NCI-H446 (cell line): ENCODE measurements around the gene DTWD1.
"Not testable (repeated sequence)": the region's sequence is repeated elsewhere in the genome, so short reads cannot be mapped to it uniquely, and the experiment has no call there.

Source experiments
- DNase-seq, 2 experiments: peaks; one replicate each; lab custom pipeline; 2025; lab: John Stamatoyannopoulos, UW

The DTWD1 gene, protein sequence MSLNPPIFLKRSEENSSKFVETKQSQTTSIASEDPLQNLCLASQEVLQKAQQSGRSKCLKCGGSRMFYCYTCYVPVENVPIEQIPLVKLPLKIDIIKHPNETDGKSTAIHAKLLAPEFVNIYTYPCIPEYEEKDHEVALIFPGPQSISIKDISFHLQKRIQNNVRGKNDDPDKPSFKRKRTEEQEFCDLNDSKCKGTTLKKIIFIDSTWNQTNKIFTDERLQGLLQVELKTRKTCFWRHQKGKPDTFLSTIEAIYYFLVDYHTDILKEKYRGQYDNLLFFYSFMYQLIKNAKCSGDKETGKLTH

DNA sequence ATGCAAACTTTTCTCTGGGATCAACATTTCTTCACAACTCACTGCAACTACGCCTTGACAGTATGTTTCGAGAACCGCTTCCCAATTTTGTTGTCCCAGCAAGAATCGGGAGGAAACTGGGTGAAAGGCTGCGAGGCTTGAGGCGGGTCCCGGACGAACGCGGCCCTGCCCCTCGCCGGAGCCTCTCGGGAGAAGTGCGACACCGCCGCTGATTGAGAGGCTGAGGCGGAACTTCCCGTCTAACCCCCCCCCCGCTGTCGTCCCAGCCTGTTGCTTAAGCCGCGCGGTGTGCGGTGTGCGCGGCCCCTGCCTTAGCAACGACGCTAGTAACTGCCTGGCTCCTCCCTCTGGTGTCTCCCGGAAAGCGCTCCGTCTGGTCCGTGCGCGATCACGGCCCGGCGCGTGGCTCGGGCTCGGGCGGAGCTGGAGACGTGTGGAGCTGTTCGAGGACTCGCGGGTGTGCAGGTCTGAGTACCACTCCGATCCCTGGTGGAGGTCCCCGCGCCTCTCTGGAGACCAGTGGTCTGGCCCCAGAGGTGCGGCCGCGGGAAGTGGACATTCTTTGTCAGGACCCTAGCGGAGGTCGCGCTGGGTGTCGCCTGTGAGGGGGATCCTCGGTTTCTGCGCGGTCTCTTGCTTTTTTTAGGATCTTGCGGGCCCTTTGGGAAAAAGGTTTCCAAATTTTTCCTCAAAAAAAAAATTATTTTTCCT lies at the start of gene DTWD1, which contains the start of gene FAM227B:
Gene DTWD1 (plus strand): TSS at position 391 of the 711 bp plus-strand sequence. CDS start 4,120 bp downstream, outside the sequence.
Gene FAM227B (minus strand): TSS at position 161 of the 711 bp plus-strand sequence. CDS start 5,647 bp downstream, outside the sequence.
- DNase-seq = peak; percentile 86 to 96

DNA sequence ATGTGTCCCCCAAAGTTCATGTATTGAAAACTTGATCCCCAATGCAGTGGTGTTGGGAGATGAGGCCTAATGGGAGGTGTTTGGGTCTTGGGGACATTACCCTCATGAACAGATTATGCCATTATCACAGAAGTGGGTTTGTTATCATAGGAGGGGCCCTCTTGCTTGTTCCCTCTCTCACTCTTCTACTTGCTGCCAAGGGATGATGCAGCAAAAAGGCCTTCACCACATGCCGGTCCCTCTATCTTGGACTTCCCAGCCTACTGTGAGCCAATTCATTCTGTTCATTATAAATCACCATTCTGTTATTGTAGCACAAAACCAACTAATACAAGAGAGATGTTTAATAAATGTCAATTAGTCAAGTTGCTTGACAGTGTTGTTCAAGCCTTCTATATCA lies 47.4 kb upstream of the DTWD1 start:
- no peak for DNase-seq

DNA sequence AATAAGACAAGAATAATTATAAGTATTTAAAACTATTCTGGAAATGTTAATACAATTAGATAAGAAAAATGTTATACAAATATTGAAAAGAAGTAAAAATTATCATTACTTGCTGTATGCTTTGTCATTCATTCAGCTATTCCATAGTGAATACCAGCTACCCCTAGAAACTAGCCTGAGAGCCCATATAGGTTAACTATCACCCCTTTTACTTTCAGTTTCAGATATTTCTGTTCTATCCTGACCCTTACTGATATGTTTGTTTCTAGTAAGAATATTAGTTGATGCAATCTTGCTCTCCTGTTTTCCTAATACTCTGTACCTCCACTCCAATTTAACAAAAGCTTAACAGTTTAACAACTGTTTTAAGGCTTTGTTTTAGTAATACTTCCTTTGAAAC lies 31.8 kb upstream of the DTWD1 start:
- DNase-seq = no peak

DNA sequence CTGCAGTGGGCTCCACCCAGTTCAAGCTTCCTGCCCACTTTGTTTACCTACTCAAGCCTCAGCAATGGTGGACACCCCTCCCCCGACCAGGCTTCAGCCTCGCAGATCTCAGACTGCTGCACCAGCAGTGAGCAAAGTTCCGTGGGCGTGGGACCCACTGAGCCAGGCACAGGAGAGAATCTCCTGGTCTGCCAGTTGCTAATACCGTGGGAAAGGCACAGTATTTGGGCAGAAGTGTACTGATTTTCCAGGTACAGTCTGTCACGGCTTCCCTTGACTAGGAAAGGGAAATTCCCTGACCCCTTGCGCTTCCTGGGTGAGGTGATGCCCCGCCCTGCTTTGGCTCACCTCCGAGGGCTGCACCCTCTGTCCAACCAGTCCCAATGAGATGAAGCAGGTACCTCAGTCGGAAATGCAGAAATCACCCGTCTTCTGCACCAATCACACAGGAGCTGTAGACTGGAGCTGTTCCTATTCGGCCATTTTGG lies 28.0 kb upstream of the DTWD1 start:
- not testable (repeated sequence) for DNase-seq

DNA sequence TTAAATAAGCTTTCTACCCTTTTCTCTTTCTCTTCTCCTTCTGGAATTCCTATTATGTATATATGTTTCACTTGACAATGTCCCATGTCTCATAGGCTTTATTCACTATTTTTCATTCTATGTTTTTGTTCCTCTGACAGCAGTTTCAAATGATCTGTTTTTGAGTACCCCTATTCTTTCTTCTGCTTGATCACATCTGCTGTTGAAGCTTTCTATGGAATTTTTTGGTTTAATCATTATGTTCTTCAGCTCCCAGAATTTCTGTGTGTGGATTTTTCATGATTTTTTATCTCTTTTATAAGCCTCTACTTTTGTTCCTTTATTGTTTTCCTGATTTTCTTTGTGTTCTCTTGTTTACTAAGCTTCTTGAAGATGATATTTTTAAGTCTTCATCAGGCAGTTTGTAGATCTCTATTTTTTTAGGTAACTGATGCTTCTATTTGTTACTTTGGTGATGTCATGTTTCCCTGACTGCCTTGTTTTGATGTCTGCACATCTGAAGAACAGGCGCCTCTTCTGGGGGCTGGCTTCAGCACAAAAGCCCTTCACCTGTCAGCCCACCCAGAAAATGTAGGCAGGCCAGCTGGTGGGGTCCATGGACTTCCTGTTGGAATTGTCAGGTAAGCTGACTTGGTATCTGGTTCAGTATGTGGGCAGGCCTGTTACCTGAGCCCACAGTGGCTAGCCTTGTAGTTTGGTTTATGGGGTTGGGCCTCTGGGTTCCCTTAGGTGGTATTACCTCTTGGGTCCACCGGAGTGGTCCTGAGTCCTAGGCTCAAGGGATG lies 16.0 kb upstream of the DTWD1 start:
- DNase-seq = no peak

DNA sequence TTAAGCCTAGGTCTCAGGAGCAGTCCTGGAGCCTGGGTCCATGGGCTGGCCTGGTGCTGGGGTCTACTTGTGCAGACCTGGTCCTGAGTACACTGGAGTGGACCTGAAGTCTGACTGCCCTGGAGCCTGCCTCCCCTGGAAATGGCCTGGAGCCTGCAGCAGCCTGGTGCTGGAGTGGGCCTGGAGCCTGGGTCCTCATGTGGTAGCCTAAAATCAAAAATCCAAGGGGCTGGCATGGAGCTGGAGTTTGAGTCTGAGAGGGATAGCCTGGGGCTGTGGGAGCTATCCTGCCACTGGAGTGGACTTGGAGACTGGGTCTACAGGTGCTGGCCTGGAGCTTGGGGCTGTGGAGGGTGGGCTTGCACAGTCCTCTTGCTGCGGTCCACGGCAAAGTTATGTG lies 15.3 kb upstream of the DTWD1 start:
- no peak for DNase-seq

DNA sequence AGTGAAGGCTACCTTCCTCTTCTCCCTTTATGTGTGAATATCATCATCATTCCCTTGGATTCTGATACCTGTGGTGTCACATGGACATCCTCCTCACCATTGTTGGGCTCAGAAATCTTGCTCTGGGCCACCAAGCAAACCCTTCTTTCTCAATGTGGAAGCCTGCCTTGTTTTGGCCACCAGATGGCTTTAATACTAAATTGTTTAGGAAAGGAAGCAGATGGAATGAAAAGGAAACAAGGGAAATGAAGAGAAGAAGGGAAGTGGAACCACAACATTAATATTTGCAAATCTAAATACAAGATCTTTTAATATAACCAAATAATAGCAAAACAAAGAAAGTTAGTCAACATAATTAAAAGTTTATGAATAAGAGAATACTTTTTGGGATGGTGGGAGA lies 14.3 kb upstream of the DTWD1 start:
- DNase-seq = no peak

DNA sequence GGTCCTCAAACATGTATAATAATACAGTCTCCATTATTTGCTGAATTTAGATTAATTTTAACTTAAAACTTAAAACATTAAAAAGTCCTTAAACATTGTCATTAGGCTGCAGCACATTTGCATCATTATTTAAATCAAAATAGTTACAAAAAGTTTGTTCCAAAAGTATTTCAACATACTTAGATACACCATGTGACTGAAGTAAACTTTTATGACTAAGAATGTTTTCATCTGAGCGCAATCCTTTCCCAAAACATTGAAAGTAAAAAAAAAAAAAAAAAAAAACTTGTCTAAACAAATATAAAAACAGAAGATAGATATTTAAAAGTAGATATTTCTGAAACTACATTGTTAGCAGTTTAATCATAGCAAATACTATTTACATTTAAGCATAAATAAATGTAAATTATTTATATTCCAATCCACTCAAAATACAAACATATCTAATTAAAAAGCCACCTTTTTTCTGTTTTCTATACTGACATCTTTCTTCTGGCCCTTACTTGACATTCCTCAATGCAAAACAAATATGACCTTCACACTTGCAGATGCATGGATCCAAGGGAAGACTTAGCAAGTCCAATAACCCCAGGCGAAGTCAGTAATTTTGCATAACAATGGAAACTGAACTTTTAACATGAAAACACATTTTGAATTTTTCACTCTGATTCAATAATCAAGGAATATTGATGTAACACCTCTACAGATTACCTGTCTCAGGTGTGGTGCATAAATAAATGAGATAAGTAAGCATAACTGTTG lies 10.5 kb upstream of the DTWD1 start:
- DNase-seq = no peak

DNA sequence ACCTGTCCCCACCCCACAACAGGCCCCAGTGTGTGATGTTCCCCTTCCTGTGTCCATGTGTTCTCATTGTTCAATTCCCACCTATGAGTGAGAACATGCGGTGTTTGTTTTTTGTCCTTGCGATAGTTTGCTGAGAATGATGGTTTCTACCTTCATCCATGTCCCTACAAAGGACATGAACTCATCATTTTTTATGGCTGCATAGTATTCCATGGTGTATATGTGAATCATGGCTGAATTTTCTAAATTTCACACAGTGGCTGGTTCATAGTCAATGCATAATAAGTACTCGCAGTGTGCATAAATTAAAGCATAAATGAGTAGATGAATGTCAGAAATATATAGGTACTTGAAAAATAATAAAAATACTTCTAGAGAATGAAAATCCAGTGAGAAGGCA lies 8.6 kb upstream of the DTWD1 start:
- not testable (repeated sequence) for DNase-seq

DNA sequence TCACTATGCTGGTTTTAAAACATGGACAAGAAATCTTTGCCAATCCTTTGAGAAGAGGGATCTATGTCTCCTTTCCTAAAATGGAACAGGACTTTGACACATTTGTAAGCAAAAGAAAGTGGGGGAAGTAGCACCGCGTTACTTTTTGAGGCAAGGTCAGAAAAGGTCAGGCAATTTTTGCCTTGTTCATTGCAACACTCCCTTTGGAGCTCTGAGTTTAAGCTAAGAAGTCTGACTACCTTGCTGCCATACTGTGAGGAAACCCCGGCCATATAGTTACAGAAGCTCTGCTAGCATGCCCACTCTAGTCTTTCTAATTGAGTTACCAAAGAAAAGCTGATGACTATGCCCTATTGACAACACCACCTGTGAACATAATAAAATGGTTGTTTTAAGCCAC lies 1.6 kb upstream of the DTWD1 start:
- no peak for DNase-seq

DNA sequence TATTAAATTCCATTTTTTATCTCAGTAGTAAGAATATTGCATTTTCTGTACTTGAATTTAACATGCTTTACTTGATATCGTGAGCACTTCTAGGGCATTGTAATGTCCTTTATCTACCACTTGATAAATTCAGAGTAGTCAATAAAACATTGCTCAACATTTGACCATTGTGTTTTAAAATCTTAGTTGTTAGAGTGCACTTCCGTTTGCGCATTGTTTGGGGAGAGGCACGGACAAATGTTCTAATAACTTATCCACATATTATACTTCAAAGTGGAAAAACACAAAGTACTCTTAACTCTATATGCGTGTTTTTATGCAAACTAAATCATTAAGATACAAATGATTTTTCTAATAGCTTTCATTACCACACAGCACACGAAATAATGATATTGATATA lies 649 bp upstream of the DTWD1 start:
- DNase-seq = no peak

DNA sequence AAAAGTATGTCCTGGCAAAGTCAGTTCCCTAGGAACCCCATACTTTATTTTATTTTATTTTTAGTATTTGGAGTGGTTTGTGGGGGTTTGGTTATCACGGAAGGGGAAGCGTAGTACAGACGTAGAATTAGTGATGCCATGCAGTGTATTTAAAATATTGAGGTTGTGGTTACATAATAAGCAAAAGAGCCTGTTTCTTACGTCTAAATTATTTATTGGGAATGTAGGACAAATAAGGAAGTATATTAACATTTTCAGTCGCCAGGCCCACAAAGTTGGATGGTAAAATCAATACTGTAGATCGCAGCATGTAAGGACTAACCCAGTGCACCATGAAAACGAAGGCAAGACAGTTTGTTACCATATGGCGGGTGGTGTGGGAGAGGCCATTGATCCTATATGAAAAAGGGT lies 558 bp downstream of the DTWD1 start:
- DNase-seq = no peak

DNA sequence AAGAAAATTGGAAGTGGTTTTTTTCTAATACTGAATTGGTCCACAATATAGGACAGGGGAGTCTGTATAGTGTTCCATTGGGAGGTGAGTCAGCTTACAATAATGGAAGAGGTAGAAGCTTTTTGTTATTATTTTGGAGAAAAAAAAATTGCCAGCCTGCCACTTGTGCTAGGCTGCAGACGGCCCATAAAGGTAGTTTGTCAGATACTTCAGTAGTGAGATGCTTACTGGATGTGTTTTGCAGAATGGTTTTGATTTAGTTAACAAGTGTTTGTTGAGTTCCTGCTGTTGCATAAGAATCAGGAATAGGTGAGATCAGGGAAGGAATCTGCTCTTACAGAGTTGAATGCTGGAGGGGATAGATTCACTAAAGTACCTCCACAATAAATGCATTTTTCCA lies 1.0 kb downstream of the DTWD1 start:
- DNase-seq = no peak

DNA sequence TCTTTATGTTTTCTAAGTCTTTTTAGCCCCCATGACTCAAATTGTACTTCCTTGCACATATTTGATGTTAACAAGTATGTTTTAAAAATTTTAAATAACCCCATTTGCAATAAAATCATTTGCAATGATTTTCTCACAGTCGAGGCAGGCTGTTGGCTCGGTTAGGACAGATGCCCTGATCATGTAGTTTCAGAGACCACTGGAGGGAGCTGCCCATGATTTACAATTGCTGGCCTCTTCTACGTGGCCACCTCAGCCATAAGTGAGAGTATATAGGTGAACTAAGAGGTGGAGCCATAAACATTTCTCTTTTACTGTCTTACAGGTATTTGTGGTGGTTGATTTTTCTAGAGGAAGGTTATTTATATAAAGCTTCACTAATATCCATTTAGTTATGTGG lies 1.7 kb downstream of the DTWD1 start:
- no peak for DNase-seq

DNA sequence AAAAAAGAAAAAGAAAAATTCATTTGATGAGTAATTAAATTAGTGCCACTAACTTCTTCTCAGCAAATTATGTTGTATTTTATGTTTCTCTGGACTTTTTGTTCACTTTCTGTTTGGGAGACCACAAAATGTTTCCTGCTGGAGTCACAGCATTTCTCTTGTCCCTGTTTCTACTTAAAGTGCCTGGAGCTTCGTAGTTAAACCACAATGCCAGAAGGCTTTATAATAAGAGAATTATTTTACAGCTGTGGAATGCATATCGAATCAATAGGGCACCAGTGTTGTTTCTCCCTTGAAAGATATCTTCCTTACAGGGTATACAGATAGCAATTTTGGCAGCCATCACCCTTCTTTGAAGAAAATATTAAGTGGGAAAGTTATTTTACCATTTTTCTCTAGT lies 3.2 kb downstream of the DTWD1 start:
- no peak for DNase-seq

DNA sequence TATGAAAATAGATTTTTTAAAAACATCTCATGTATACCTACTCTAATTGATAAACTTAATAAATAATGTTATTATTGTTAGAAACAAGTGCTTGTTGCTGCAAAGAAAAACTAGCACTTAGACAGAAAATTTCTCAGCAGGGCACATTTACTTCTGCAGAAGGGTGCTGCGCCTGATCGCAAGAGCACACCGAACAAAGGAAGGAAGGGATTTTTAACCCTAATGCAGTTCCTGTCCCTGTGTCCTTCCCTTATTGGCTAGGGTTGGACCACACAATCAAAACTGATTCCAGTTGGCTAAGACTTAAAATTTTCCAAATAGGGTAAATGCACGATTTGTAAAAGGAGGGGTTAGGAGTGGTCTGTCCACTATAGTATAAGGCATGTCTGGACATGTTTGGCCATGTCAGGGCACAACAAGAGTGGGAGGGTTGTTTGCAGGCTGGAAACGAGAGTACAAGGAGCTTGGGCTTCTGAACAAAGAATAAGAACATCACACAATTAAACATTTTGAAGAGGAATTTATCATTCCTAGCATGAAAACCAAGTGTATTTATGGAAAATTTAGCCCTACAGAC lies 4.7 kb downstream of the DTWD1 start:
- no peak for DNase-seq

DNA sequence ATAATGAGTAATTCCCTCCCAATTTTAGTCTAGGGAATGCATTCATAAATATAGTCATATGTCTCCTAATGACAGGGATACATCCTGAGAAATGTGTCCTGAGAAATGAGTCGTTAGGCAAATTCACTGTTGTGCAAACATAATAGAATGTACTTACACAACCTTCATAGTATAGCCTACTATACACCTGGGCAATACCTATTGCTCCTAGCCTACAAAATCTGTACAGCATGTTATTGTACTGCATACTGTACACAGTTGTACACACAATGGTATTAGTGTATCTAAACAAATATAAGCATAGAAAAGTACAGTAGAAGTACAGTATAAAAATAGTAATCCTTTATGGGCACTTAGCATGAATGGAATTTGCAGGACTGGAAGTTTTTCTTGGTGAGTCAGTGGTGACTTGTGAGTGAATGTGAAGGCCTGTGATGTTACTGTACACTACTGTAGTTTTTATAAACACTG lies 6.6 kb downstream of the DTWD1 start:
- no peak for DNase-seq

DNA sequence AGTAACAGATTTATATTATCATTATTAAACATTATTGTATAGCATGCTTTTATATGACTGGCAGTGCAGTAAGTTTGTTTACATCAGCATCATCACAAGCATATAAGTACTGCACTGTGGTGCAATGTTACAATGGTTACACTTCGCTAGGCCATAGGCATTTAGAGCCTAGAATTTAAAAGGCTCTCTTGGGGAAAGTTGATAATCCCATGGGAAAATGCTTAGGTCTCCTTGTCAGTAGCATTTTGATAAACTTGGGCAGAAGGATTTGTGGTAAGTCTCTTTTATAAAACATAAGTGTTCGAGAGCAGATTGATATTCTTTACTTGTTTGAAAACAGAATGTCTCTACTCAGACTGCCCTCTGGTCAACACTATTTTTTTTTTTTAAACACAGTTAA lies 7.5 kb downstream of the DTWD1 start:
- DNase-seq = no peak

DNA sequence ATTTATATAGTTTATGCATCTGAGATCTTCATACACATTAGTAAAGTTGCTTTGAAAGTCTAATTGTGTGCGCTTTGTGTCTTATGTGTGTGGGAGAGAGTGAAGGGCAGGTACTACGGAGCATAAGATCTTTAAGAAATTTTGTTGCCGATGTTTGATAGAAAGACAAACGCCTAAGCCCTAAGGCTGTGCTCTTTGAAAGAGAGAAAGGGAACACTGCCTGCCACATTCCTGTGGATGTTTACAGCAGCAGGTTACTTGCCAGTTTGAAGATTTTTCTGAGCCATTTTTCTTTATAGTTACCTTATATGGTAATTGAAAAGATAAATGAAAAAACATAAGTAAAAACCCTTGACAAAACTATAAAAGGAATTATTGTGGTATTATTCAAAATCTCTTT lies 17.0 kb downstream of the DTWD1 start:
- no peak for DNase-seq

DNA sequence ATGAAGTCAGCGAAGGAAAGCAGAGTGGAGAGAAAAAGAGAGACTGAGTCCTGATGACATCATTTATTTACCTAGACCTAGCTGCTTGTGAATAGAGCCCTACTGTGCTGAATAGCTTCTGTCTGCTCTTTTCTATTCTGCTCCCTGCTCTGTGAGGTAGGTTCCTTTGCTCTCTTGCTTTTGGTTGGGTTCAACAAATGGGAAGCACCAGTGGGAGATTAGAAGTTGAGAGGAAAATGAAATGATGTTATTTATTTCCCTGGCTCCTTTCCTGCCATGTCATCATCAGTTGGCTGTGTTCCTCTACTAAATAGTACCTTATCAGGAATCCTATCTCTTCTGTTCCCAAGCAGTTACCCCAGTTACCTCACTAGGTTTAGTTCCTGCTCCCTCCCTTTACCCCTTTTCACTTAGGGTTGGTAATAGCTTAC lies 23.5 kb downstream of the DTWD1 start:
- no peak for DNase-seq

DNA sequence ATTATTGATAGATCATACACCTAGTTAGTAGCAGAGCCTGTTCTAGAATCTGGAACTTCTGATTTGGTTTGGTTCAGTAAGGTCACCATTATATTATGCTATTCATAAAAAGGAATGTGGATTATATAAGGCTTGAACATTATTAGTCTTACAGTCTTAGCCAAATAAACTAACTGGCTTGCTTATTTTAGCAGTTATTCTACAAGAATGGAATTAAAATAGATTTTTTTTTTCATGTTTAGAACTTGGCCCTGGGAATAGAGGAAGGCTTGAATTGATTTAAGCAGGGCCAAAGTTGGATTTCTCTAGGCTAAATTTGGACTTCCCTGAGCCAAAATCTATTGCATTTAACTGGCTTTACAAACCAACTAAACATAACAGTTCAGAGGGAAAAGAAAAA lies 24.4 kb downstream of the DTWD1 start:
- peak in 1 of 2 experiments; percentile 13 for DNase-seq
